ENCODE data around the gene WBP1. TPM values are rescaled to one million over a fixed set of nuclear protein-coding genes. Genes with fewer than 3 reads are reported as not detected.

The WBP1 gene
- total RNA-seq, 1 donor from 2014 or later = 96.9 TPM

GRCh38 chr2:74421221-74421870 is 36.9 kb upstream of the WBP1 start, which contains the start of the genes C2orf81 and WDR54:
TSS of gene C2orf81 (minus strand) at chr2:74421619. CDS start at chr2:74421560, 59 bp downstream.
TSS of gene WDR54 (plus strand) at chr2:74421730. CDS start at chr2:74422154, 424 bp downstream.
- peak within 1 kb of the TSS; percentile 72 for H3K4me3 ChIP-seq (ENCODE audit: low read depth, low read length)
- TF ChIP-seq CTCF (IDR thresholded peaks at IDR 0.05; ENCODE audit: insufficient read depth, low read length, poor library complexity, severe bottlenecking) = no peak
- DNase-seq (ENCODE audit: low read depth) = no peak
- no peaks in the 10 kb centered on the region for H3K27me3 ChIP-seq (ENCODE audit: control insufficient read depth, insufficient read depth, low read length)
- H3K36me3 ChIP-seq (ENCODE audit: control insufficient read depth, insufficient read depth, low read length) = no peaks in the 10 kb centered on the region

GRCh38 chr2:74423231-74424095 is 34.8 kb upstream of the WBP1 start:
- Histone ChIP-seq H3K4me3 (ENCODE audit: low read depth, low read length) (no peak overlapping the region), H3K36me3 (ENCODE audit: control insufficient read depth, insufficient read depth, low read length) (no peaks in the 10 kb centered on the region), H3K27me3 (ENCODE audit: control insufficient read depth, insufficient read depth, low read length) (no peaks in the 10 kb centered on the region)
- DNase-seq (ENCODE audit: low read depth) = no peak
- TF ChIP-seq CTCF (IDR thresholded peaks at IDR 0.05; ENCODE audit: insufficient read depth, low read length, poor library complexity, severe bottlenecking) = no peak

GRCh38 chr2:74424139-74424992 is 33.9 kb upstream of the WBP1 start:
- peaks cover 2% of the 10 kb centered on the region for H3K36me3 ChIP-seq (ENCODE audit: control insufficient read depth, insufficient read depth, low read length)
- no peak for DNase-seq (ENCODE audit: low read depth)
- H3K27me3 ChIP-seq (ENCODE audit: control insufficient read depth, insufficient read depth, low read length) = no peaks in the 10 kb centered on the region
- no peak for TF ChIP-seq CTCF (IDR thresholded peaks at IDR 0.05; ENCODE audit: insufficient read depth, low read length, poor library complexity, severe bottlenecking)
- no peak overlapping the region for H3K4me3 ChIP-seq (ENCODE audit: low read depth, low read length)

- DNase-seq (ENCODE audit: low read depth) = no peak
- no peak overlapping the region for H3K4me3 ChIP-seq (ENCODE audit: low read depth, low read length)
- no peak for TF ChIP-seq CTCF (IDR thresholded peaks at IDR 0.05; ENCODE audit: insufficient read depth, low read length, poor library complexity, severe bottlenecking)
Measured at GRCh38 chr2:74424995-74425406, 33.2 kb upstream of the WBP1 start.

GRCh38 chr2:74425523-74425922 is 32.7 kb upstream of the WBP1 start:
- no peaks in the 10 kb centered on the region for H3K27me3 ChIP-seq (ENCODE audit: control insufficient read depth, insufficient read depth, low read length)
- TF ChIP-seq CTCF (IDR thresholded peaks at IDR 0.05; ENCODE audit: insufficient read depth, low read length, poor library complexity, severe bottlenecking) = no peak
- peaks cover 2% of the 10 kb centered on the region for H3K36me3 ChIP-seq (ENCODE audit: control insufficient read depth, insufficient read depth, low read length)
- H3K4me3 ChIP-seq (ENCODE audit: low read depth, low read length) = no peak overlapping the region
- DNase-seq (ENCODE audit: low read depth) = no peak

More at GRCh38 chr2:74424995-74425406, 33.2 kb upstream of the WBP1 start:
- Histone ChIP-seq H3K27me3 (ENCODE audit: control insufficient read depth, insufficient read depth, low read length) (no peaks in the 10 kb centered on the region), H3K36me3 (ENCODE audit: control insufficient read depth, insufficient read depth, low read length) (peaks cover 2% of the 10 kb centered on the region)
